ENCODE measurements around the gene LCN9. TPM values are rescaled to one million over a fixed set of nuclear protein-coding genes. Genes with fewer than 3 reads are reported as not detected.

Gene LCN9
- total RNA-seq, 1 experiment from 2014 or later, result 0.52 TPM

- Histone ChIP-seq H3K23me2 (ENCODE audit: insufficient read length, low read depth, low read length, poor library complexity, severe bottlenecking) (no peaks in the 10 kb centered on the region), H3K27me3 (ENCODE audit: insufficient read depth, low read length) (no peaks in the 10 kb centered on the region), H2BK12ac (ENCODE audit: insufficient read length, low read depth, low read length) (no peak overlapping the region), H4K91ac (ENCODE audit: insufficient read length, low read depth, low read length) (no peak overlapping the region), H4K20me1 (ENCODE audit: control insufficient read depth, insufficient read depth, insufficient read length) (no peaks in the 10 kb centered on the region), H4K5ac (ENCODE audit: insufficient read length, low read depth, low read length) (no peak overlapping the region), H2BK20ac (ENCODE audit: low read depth, low read length, poor library complexity, severe bottlenecking) (no peak overlapping the region), H3K9me3 (ENCODE audit: control insufficient read depth, low read depth, low read length) (peaks cover 12% of the 10 kb centered on the region), H3K18ac (ENCODE audit: insufficient read length, low read depth, low read length) (no peak overlapping the region), H2BK5ac (ENCODE audit: insufficient read length, low read length) (no peak overlapping the region), H3K79me2 (ENCODE audit: insufficient read depth, low read length) (no peaks in the 10 kb centered on the region), H2BK120ac (ENCODE audit: low read depth, low read length, poor library complexity, severe bottlenecking) (no peak overlapping the region), H3K56ac (ENCODE audit: insufficient read length, low read depth, low read length) (no peak overlapping the region), H3K4me1 (ENCODE audit: insufficient read depth, low read length) (no peaks in the 10 kb centered on the region), H3K9ac (ENCODE audit: extremely low read depth, insufficient read length, low read length) (no peak overlapping the region), H3K4ac (ENCODE audit: low read depth, low read length) (no peak overlapping the region), H2AK5ac (ENCODE audit: insufficient read length, low read length) (no peak overlapping the region), H2BK15ac (ENCODE audit: low read depth, low read length) (no peak overlapping the region), H3T11ph (ENCODE audit: low read length) (no peak overlapping the region), H4K8ac (replicated peaks; ENCODE audit: insufficient read length, low read depth, low read length) (no peak overlapping the region), H3K14ac (ENCODE audit: insufficient read depth, low read length) (no peak overlapping the region), H2AFZ (ENCODE audit: low read length) (no peak overlapping the region), H3K79me1 (ENCODE audit: insufficient read depth, low read depth, low read length, poor library complexity, severe bottlenecking) (no peaks in the 10 kb centered on the region), H3K4me2 (ENCODE audit: insufficient read depth, insufficient read length, low read length) (no peak overlapping the region), H3K27ac (ENCODE audit: insufficient read length, low read depth, low read length) (no peak overlapping the region), H3K23ac (ENCODE audit: insufficient read length, low read depth, low read length) (no peak overlapping the region)
- no peak for TF ChIP-seq CTCF (conservative IDR thresholded peaks at IDR 0.05)
- no peaks in the 10 kb centered on the region; the same call in none of the 2 replicates for H3K27me3 Mint-ChIP-seq (ENCODE audit: low read depth)
- H3K27ac Mint-ChIP-seq, result no peak overlapping the region
- H3K4me1 Mint-ChIP-seq, result peaks cover 9% of the 10 kb centered on the region in 2 experiments
- no peak overlapping the region for H3K4me3 Mint-ChIP-seq
- H3K36me3 Mint-ChIP-seq (ENCODE audit: insufficient read depth in 1 of 3, low read depth in 3 of 3), result peaks cover 11 to 69% (median 27%) of the 10 kb centered on the region in 3 experiments
- DNase-seq, result no peak
- peaks cover 37 to 39% of the 10 kb centered on the region in 2 experiments for H3K9me3 Mint-ChIP-seq
- no CpG with 5 or more reads among the region's 15 CpGs for WGBS (ENCODE audit: extremely low coverage, insufficient read length, low lambda C conversion rate)
These were observed 5.7 kb upstream of the LCN9 start for GRCh38 chr9:135657416-135657815.
